SK-N-SH (cell line): Measurements from ENCODE around the gene ZNF549.
"Not testable (repeated sequence)": the region's sequence is repeated elsewhere in the genome, so short reads cannot be mapped to it uniquely, and the experiment has no call there.

ENCODE experiments used
- ELF1 ChIP-seq: IDR thresholded peaks from 2 replicates; pipeline ENCODE4 v1.4.0; 2012
- RAD21 ChIP-seq: IDR thresholded peaks from 2 replicates; pipeline ENCODE4 v1.6.1; 2012; ENCODE audit warnings: mild to moderate bottlenecking, low read length
- TF ChIP-seq, protein P1 (sequence below): IDR thresholded peaks from 2 replicates; pipeline ENCODE4 v1.6.1; 2012; ENCODE audit warnings: mild to moderate bottlenecking, low read depth, low read length, moderate library complexity
- TF ChIP-seq, protein P2 (sequence below): fragments of 200-600 bp; sonication (generic); IDR thresholded peaks from 2 replicates; pipeline ENCODE4 v1.6.1; 2017; ENCODE audit warnings: antibody characterized with exemption, mild to moderate bottlenecking, moderate library complexity

DNA sequence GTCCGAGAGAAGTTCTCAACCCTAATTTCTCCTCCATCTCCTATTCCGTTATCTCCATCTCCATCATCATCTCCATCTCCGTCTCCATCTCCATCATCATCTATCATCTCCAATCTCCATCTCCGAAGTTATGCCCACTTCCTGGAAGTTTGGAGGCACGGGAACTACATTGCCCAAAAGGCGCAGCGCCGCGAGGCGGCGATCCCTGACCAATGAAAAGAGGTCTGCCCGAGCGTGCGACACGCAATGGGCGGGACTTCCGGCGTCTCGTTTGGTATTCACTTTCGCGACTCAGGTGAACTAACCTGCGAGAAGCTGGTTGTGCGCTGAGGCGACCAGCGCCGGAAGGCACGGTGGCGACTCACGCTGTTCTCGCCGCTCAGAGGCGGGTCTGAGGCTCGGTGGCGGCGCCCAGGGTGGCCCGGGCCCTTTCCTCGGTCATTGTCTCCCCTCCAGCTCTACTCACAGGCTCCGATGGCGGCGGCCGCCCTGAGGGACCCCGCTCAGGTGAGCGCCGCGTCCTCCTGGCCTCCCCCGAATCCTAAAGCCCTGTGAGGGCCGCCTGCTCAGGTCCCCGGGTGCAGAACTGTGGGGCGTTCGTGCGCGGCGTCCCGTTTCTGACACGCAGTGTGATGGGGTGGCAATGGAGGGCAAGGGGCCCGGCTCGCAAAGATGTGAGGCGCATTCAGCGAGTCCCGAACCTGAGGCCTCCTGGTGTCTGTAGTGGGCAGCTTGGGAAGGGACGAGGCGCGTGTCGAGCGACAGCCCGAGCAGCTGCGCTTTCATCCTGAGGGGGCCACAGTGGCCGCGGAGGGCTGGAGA is 39.5 kb upstream of the ZNF549 start, which contains the start of gene ZNF419:
- TF ChIP-seq ELF1 = peak; percentile 100
- TF ChIP-seq, protein P1, sequence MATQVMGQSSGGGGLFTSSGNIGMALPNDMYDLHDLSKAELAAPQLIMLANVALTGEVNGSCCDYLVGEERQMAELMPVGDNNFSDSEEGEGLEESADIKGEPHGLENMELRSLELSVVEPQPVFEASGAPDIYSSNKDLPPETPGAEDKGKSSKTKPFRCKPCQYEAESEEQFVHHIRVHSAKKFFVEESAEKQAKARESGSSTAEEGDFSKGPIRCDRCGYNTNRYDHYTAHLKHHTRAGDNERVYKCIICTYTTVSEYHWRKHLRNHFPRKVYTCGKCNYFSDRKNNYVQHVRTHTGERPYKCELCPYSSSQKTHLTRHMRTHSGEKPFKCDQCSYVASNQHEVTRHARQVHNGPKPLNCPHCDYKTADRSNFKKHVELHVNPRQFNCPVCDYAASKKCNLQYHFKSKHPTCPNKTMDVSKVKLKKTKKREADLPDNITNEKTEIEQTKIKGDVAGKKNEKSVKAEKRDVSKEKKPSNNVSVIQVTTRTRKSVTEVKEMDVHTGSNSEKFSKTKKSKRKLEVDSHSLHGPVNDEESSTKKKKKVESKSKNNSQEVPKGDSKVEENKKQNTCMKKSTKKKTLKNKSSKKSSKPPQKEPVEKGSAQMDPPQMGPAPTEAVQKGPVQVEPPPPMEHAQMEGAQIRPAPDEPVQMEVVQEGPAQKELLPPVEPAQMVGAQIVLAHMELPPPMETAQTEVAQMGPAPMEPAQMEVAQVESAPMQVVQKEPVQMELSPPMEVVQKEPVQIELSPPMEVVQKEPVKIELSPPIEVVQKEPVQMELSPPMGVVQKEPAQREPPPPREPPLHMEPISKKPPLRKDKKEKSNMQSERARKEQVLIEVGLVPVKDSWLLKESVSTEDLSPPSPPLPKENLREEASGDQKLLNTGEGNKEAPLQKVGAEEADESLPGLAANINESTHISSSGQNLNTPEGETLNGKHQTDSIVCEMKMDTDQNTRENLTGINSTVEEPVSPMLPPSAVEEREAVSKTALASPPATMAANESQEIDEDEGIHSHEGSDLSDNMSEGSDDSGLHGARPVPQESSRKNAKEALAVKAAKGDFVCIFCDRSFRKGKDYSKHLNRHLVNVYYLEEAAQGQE = not testable (repeated sequence)
- TF ChIP-seq, protein P2, sequence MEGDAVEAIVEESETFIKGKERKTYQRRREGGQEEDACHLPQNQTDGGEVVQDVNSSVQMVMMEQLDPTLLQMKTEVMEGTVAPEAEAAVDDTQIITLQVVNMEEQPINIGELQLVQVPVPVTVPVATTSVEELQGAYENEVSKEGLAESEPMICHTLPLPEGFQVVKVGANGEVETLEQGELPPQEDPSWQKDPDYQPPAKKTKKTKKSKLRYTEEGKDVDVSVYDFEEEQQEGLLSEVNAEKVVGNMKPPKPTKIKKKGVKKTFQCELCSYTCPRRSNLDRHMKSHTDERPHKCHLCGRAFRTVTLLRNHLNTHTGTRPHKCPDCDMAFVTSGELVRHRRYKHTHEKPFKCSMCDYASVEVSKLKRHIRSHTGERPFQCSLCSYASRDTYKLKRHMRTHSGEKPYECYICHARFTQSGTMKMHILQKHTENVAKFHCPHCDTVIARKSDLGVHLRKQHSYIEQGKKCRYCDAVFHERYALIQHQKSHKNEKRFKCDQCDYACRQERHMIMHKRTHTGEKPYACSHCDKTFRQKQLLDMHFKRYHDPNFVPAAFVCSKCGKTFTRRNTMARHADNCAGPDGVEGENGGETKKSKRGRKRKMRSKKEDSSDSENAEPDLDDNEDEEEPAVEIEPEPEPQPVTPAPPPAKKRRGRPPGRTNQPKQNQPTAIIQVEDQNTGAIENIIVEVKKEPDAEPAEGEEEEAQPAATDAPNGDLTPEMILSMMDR = not testable (repeated sequence)
- TF ChIP-seq RAD21 = not testable (repeated sequence)
